ENCODE data around the gene CDKN2AIPNL. TPM values are rescaled to one million over a fixed set of nuclear protein-coding genes. Genes with fewer than 3 reads are reported as not detected.

CDKN2AIPNL gene
- total RNA-seq, 1 donor from 2014 or later: 6.0 TPM

GRCh38 chr5:134445856-134446818, 34.5 kb upstream of the CDKN2AIPNL start:
- H3K9me3 ChIP-seq: no peaks in the 10 kb centered on the region
- H3K36me3 ChIP-seq: no peaks in the 10 kb centered on the region
- H3K27me3 ChIP-seq: no peaks in the 10 kb centered on the region
- TF ChIP-seq, protein P1, sequence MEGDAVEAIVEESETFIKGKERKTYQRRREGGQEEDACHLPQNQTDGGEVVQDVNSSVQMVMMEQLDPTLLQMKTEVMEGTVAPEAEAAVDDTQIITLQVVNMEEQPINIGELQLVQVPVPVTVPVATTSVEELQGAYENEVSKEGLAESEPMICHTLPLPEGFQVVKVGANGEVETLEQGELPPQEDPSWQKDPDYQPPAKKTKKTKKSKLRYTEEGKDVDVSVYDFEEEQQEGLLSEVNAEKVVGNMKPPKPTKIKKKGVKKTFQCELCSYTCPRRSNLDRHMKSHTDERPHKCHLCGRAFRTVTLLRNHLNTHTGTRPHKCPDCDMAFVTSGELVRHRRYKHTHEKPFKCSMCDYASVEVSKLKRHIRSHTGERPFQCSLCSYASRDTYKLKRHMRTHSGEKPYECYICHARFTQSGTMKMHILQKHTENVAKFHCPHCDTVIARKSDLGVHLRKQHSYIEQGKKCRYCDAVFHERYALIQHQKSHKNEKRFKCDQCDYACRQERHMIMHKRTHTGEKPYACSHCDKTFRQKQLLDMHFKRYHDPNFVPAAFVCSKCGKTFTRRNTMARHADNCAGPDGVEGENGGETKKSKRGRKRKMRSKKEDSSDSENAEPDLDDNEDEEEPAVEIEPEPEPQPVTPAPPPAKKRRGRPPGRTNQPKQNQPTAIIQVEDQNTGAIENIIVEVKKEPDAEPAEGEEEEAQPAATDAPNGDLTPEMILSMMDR (IDR thresholded peaks at IDR 0.05): no peak
- no peak overlapping the region for H3K4me3 ChIP-seq
- H3K27ac ChIP-seq: no peak overlapping the region
- no peaks in the 10 kb centered on the region for H3K4me1 ChIP-seq
- intact Hi-C loops (cut with DNase I): no loop called here
- no peak for DNase-seq (ENCODE audit: low spot score in 2 of 2)

GRCh38 chr5:134444941-134445471, 33.3 kb upstream of the CDKN2AIPNL start:
- H3K27me3 ChIP-seq: no peaks in the 10 kb centered on the region
- TF ChIP-seq, protein P1 (IDR thresholded peaks at IDR 0.05): no peak
- H3K36me3 ChIP-seq: no peaks in the 10 kb centered on the region
- H3K27ac ChIP-seq: no peak overlapping the region
- H3K4me3 ChIP-seq: no peak overlapping the region
- DNase-seq (ENCODE audit: low spot score in 2 of 2): no peak
- intact Hi-C loops (cut with DNase I): loop anchor here (5.0 kb wide), 1 partner anchor 132 kb away; no protein-coding TSS in a partner anchor
- no peaks in the 10 kb centered on the region for H3K9me3 ChIP-seq
- no peaks in the 10 kb centered on the region for H3K4me1 ChIP-seq

GRCh38 chr5:134440201-134440755, 28.6 kb upstream of the CDKN2AIPNL start:
- DNase-seq (ENCODE audit: low spot score in 2 of 2): no peak
- Histone ChIP-seq H3K27me3 (no peaks in the 10 kb centered on the region), H3K9me3 (no peaks in the 10 kb centered on the region), H3K27ac (no peak overlapping the region), H3K36me3 (no peaks in the 10 kb centered on the region), H3K4me1 (peaks cover 0 to 12% of the 10 kb centered on the region in 2 donors), H3K4me3 (no peak overlapping the region)
- intact Hi-C loops (cut with DNase I): loop anchor here (5.0 kb wide), 1 partner anchor 137 kb away; no protein-coding TSS in a partner anchor
- TF ChIP-seq, protein P1 (IDR thresholded peaks at IDR 0.05): no peak

DNA sequence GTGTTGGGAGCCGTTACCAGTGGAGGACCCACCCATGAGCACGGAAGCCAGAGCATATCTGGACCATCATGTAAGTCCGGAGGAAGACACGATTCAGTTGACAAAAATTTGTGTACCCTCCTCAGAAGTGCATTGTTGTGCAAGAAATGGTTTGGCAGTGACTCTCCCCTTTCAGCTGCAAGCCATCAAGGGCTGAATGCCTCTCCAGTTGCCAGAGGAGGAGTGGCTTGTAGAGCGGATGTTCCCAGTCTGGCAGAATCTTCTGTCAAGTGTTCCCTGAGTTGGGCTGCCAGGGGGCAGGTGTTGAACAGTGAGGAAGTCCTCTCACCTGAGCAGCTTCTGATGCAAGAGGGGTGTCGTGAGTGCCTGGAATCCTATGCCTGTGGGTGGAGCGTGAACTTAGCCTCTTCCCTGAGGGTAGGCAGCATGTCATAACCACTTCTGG, 27.6 kb upstream of the CDKN2AIPNL start:
- DNase-seq (ENCODE audit: low spot score in 2 of 2): peak in 1 of 2 donors; percentile 72
- H3K27ac ChIP-seq: no peak overlapping the region
- peaks cover 0 to 12% of the 10 kb centered on the region in 2 donors for H3K4me1 ChIP-seq
- no peak overlapping the region for H3K4me3 ChIP-seq
- no peaks in the 10 kb centered on the region for H3K9me3 ChIP-seq
- H3K27me3 ChIP-seq: no peaks in the 10 kb centered on the region
- H3K36me3 ChIP-seq: no peaks in the 10 kb centered on the region
- TF ChIP-seq, protein P1 (IDR thresholded peaks at IDR 0.05): no peak
- intact Hi-C loops (cut with DNase I): loop anchor here (5.0 kb wide), 1 partner anchor 63 kb away; no protein-coding TSS in a partner anchor

DNA sequence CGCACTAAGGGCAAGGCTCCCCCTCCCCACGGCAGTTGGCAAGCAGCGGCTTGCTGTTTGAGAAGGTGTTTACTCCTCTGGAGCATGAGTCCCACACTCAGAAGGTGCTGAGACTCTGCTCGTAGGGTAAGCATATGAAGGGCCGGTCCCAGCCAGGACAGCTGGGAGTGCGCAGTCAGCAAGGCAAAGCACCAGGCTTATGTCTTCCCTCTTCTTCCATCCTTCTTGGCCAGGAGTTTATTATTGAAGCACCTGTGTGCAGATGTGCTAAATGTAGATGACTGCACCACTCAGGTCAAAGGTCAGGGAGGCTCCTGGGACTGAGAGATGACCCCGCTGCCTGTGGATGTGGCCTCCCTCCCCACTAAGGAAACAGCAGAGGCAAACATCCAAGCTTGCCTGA, 27.0 kb upstream of the CDKN2AIPNL start:
- H3K4me1 ChIP-seq: peaks cover 0 to 12% of the 10 kb centered on the region in 2 donors
- H3K27ac ChIP-seq: no peak overlapping the region
- DNase-seq (ENCODE audit: low spot score in 2 of 2): no peak
- intact Hi-C loops (cut with DNase I): loop anchor here (5.0 kb wide), 1 partner anchor 64 kb away; no protein-coding TSS in a partner anchor
- no peaks in the 10 kb centered on the region for H3K27me3 ChIP-seq
- no peak overlapping the region for H3K4me3 ChIP-seq
- H3K9me3 ChIP-seq: no peaks in the 10 kb centered on the region
- TF ChIP-seq, protein P1 (IDR thresholded peaks at IDR 0.05): no peak
- no peaks in the 10 kb centered on the region for H3K36me3 ChIP-seq

All from ascending aorta (tissue), 2 donors.